Fibroblast of lung (primary cell): ENCODE measurements around the gene NRP1. TPM values are rescaled to one million over a fixed set of nuclear protein-coding genes. Genes with fewer than 3 reads are reported as not detected.
A peak's percentile ranks its signal among the peaks of the same experiment; 100 is the strongest.

Source experiments
- DNase-seq, 2 donors: peaks; one replicate each; pipeline versions ENCODE4 v3.0.0 to v3.0.0-alpha.2; 2010; ENCODE audit warnings: low read depth in 2 of 2
- H2AFZ ChIP-seq: 2 replicates; pipeline ENCODE4 v1.5.1; 2012; ENCODE audit warnings: low read length, control low read depth, inconsistent platforms
- H3K27ac ChIP-seq: 2 replicates; pipeline ENCODE4 v1.5.1; 2011; ENCODE audit warnings: low read length, control low read depth; ENCODE audit not compliant: insufficient read depth
- H3K27me3 ChIP-seq: 2 replicates; pipeline ENCODE4 v1.5.1; 2011; ENCODE audit warnings: mild to moderate bottlenecking, low read length; ENCODE audit not compliant: control insufficient read depth, insufficient read depth
- H3K36me3 ChIP-seq: 2 replicates; pipeline ENCODE4 v1.5.1; 2011; ENCODE audit warnings: low read length; ENCODE audit not compliant: control insufficient read depth, insufficient read depth
- H3K4me1 ChIP-seq: 2 replicates; pipeline ENCODE4 v1.5.1; 2011; ENCODE audit warnings: low read length; ENCODE audit not compliant: control insufficient read depth, insufficient read depth; ENCODE audit errors: extremely low read depth
- H3K4me2 ChIP-seq: 2 replicates; pipeline ENCODE4 v1.5.1; 2011; ENCODE audit warnings: low read length, control low read depth; ENCODE audit not compliant: insufficient read depth; ENCODE audit errors: extremely low read depth
- H3K4me3 ChIP-seq, 4 experiments: fragments of 200-600 bp in 1 of 4; sonication (generic) in 1 of 4; replicated peaks in 1 of 4; 2 replicates each; pipeline ENCODE4 v1.5.1; 2011 to 2016; ENCODE audit warnings: low read length in 4 of 4, low read depth in 3 of 4, mild to moderate bottlenecking in 3 of 4, control low read depth in 2 of 4, inconsistent platforms in 1 of 4, mixed read lengths in 1 of 4; ENCODE audit not compliant: insufficient read depth in 1 of 4; ENCODE audit errors: control extremely low read depth in 1 of 4
- H3K79me2 ChIP-seq: 2 replicates; pipeline ENCODE4 v1.5.1; 2012; ENCODE audit warnings: mild to moderate bottlenecking, low read length, inconsistent platforms; ENCODE audit not compliant: control insufficient read depth, insufficient read depth
- H3K9ac ChIP-seq: 2 replicates; pipeline ENCODE4 v1.5.1; 2011; ENCODE audit warnings: mild to moderate bottlenecking, low read length, control low read depth; ENCODE audit not compliant: insufficient read depth
- H3K9me3 ChIP-seq: 2 replicates; pipeline ENCODE4 v1.5.1; 2012; ENCODE audit warnings: low read depth, low read length; ENCODE audit not compliant: control insufficient read depth, insufficient read depth
- H4K20me1 ChIP-seq: 2 replicates; pipeline ENCODE4 v1.5.1; 2011; ENCODE audit warnings: low read length; ENCODE audit not compliant: control insufficient read depth, insufficient read depth; ENCODE audit errors: extremely low read depth
- EZH2 ChIP-seq: IDR thresholded peaks from 2 replicates; pipeline ENCODE4 v1.5.1; 2012; ENCODE audit warnings: low read length, control low read depth, mild to moderate bottlenecking; ENCODE audit errors: missing control alignments
- polyA plus RNA-seq, 2 donors: library from polyadenylated mRNA; depleted of rRNA in 1 of 2; stranded (reverse) in 1 of 2; unstranded in 1 of 2; fragments of >200 nt; gene quantifications; 2 replicates each; pipeline ENCODE4 v1.2.1, GENCODE V29; 2011 to 2012; ENCODE audit warnings: missing spikeins in 1 of 2
- total RNA-seq: library from RNA; depleted of rRNA; stranded (reverse); fragments of >200 nt; gene quantifications from 2 replicates; pipeline ENCODE4 v1.2.1, GENCODE V29; 2014
- TF ChIP-seq, protein P1 (sequence below), 2 donors: IDR thresholded peaks in 1 of 2; conservative IDR thresholded peaks in 1 of 2; 1 replicate in 1 of 2; 2 replicates in 1 of 2; pipeline ENCODE4 v1.5.1; 2011 to 2012; ENCODE audit warnings: low read length in 2 of 2, control low read depth in 1 of 2, inconsistent platforms in 1 of 2, low read depth in 1 of 2, mild to moderate bottlenecking in 1 of 2

The NRP1 gene
- total and polyA plus RNA-seq, 2 donors (not counting 1 experiment from before 2014, with no cell fraction given): 187 to 373 TPM

DNA sequence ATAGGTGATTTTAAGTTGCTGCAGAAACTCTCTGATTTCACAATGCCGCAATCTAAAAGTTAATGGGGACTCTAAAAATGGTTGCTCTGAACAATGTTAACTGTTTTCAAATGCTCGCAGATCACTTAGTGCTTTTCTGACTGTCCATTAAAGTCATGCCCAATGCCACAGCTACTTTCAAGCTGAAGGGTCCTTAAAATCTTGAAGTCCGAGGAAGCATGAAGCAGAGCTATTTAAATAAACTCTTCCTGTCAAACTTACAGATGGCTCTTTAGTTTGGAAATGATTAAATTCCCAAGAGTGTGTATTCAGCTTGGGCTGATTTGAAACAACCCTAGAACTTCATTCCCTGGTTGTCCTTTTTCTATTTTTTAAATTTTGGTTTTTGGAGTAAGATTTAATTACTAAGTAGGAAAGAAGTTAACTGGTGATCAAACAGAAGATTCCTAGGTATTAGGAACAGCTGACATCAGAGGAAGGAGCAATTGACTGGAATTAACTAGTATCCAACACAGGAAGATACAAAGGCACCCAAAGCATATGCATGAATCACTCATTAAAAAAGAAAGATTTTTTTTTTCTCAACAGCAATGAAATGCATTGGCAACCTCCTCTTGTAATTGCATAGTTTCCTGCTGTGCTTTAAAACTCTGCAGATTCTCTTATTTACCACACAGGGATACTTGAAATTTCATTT, 105.1 kb downstream of the NRP1 start:
- Histone ChIP-seq H3K27me3 (no peaks in the 10 kb centered on the region), H3K4me1 (peaks cover 7% of the 10 kb centered on the region), H3K36me3 (peaks cover 11% of the 10 kb centered on the region), H2AFZ (no peak overlapping the region), H4K20me1 (no peaks in the 10 kb centered on the region), H3K4me3 (no peak overlapping the region), H3K79me2 (peaks cover 54% of the 10 kb centered on the region), H3K27ac (no peak overlapping the region), H3K9me3 (no peaks in the 10 kb centered on the region), H3K9ac (no peak overlapping the region), H3K4me2 (no peak overlapping the region)
- peak in 1 of 2 donors; percentile 83 for DNase-seq
- TF ChIP-seq, protein P1, sequence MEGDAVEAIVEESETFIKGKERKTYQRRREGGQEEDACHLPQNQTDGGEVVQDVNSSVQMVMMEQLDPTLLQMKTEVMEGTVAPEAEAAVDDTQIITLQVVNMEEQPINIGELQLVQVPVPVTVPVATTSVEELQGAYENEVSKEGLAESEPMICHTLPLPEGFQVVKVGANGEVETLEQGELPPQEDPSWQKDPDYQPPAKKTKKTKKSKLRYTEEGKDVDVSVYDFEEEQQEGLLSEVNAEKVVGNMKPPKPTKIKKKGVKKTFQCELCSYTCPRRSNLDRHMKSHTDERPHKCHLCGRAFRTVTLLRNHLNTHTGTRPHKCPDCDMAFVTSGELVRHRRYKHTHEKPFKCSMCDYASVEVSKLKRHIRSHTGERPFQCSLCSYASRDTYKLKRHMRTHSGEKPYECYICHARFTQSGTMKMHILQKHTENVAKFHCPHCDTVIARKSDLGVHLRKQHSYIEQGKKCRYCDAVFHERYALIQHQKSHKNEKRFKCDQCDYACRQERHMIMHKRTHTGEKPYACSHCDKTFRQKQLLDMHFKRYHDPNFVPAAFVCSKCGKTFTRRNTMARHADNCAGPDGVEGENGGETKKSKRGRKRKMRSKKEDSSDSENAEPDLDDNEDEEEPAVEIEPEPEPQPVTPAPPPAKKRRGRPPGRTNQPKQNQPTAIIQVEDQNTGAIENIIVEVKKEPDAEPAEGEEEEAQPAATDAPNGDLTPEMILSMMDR (conservative IDR thresholded peaks at IDR 0.05 in 1 of 2, IDR thresholded peaks at IDR 0.05 in 1 of 2; ENCODE audit: low read depth in 1 of 2, low read length in 2 of 2): no peak
- TF ChIP-seq EZH2: no peak

GRCh38 chr10:33228426-33228825, 106.0 kb downstream of the NRP1 start:
- Histone ChIP-seq H3K27me3 (no peaks in the 10 kb centered on the region), H3K9me3 (no peaks in the 10 kb centered on the region), H2AFZ (no peak overlapping the region), H3K27ac (no peak overlapping the region), H3K4me2 (no peak overlapping the region), H3K4me1 (peaks cover 4% of the 10 kb centered on the region), H3K36me3 (peaks cover 11% of the 10 kb centered on the region), H3K79me2 (peaks cover 47% of the 10 kb centered on the region), H3K9ac (no peak overlapping the region), H4K20me1 (no peaks in the 10 kb centered on the region), H3K4me3 (no peak overlapping the region)
- TF ChIP-seq, protein P1 (conservative IDR thresholded peaks at IDR 0.05 in 1 of 2, IDR thresholded peaks at IDR 0.05 in 1 of 2; ENCODE audit: low read depth in 1 of 2, low read length in 2 of 2): no peak
- TF ChIP-seq EZH2: no peak
- no peak for DNase-seq

GRCh38 chr10:33227489-33227888, 107.0 kb downstream of the NRP1 start:
- Histone ChIP-seq H4K20me1 (no peaks in the 10 kb centered on the region), H3K79me2 (peaks cover 42% of the 10 kb centered on the region), H3K27me3 (no peaks in the 10 kb centered on the region), H3K36me3 (peaks cover 12% of the 10 kb centered on the region), H3K4me3 (no peak overlapping the region), H3K27ac (no peak overlapping the region), H3K9me3 (no peaks in the 10 kb centered on the region), H2AFZ (no peak overlapping the region), H3K4me1 (peaks cover 4% of the 10 kb centered on the region), H3K4me2 (no peak overlapping the region), H3K9ac (no peak overlapping the region)
- no peak for TF ChIP-seq EZH2
- TF ChIP-seq, protein P1 (conservative IDR thresholded peaks at IDR 0.05 in 1 of 2, IDR thresholded peaks at IDR 0.05 in 1 of 2; ENCODE audit: low read depth in 1 of 2, low read length in 2 of 2): no peak
- DNase-seq: peak in 1 of 2 donors; percentile 25
